Measurements from ENCODE around the gene ERC2. TPM values are rescaled to one million over a fixed set of nuclear protein-coding genes. Genes with fewer than 3 reads are reported as not detected.

ERC2 gene
- total RNA-seq, 3 donors from 2014 or later (not counting 1 experiment from before 2014, with no cell fraction given), result not detected

GRCh38 chr3:55818485-55818884 is 649.8 kb downstream of the ERC2 start:
- Histone ChIP-seq H3K36me3 (ENCODE audit: control insufficient read depth, insufficient read depth, low read length) (no peaks in the 10 kb centered on the region), H3K27ac (ENCODE audit: low read length) (no peak overlapping the region), H3K27me3 (ENCODE audit: control insufficient read depth, insufficient read depth, low read length) (no peaks in the 10 kb centered on the region), H3K9me3 (ENCODE audit: control insufficient read depth, insufficient read depth, low read length) (no peaks in the 10 kb centered on the region), H3K4me1 (ENCODE audit: control insufficient read depth, insufficient read depth, low read length) (no peaks in the 10 kb centered on the region), H3K4me3 (ENCODE audit: low read length) (no peak overlapping the region)
- H3K9me3 Mint-ChIP-seq, result peaks cover 0 to 4% of the 10 kb centered on the region in 2 donors
- WGBS (ENCODE audit: insufficient coverage), result 76% methylated on average over 2 of the region's 2 CpGs
- no peaks in the 10 kb centered on the region for H3K27me3 Mint-ChIP-seq (ENCODE audit: low read depth in 2 of 2)
- TF ChIP-seq CTCF (IDR thresholded peaks at IDR 0.05), result no peak
- no peaks in the 10 kb centered on the region for H3K4me1 Mint-ChIP-seq
- H3K27ac Mint-ChIP-seq, result no peak overlapping the region
- ATAC-seq (no peak), DNase-seq (no peak)
- intact Hi-C loops (cut with micrococcal nuclease), result no loop called here
- no peaks in the 10 kb centered on the region for H3K36me3 Mint-ChIP-seq
- H3K4me3 Mint-ChIP-seq, result no peak overlapping the region

DNA sequence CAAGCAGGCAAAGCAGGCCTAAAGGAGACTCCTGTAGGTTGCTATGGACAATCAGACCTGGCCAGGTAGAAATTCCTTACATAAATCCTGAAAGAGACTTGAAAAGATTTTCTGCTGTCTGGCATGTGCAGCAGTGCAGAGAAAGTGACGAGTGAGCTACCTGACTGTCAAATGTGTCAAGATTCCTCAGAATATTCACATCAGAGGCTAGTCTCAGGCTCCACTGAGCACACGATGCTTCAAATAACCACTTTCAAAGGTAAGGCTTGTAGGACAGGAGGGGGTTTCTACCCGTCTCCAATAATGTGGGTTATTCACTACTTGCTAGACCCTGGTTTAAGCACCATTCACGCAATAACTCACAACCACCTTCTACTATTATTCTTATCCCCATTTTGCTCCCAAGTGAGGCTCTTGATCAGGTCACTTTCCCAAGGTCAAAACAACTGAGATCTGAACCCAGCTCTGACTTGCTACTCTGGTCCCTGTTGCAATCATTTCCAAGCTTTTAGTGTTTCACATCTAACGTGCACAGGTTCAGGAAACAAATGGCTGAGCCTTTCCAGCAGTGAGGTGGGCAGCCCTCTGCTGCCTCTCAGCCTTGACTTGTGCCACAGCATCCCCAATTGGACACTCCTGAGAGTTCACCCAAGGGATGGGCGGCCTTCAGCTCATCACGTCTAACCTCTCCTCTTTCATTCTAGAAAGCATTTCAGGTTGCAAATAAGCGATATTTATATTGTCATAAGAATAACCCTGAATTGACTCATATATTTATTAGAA is 651.3 kb downstream of the ERC2 start:
- Histone ChIP-seq H3K9me3 (ENCODE audit: control insufficient read depth, insufficient read depth, low read length) (no peaks in the 10 kb centered on the region), H3K4me3 (ENCODE audit: low read length) (no peak overlapping the region), H3K27ac (ENCODE audit: low read length) (no peak overlapping the region), H3K27me3 (ENCODE audit: control insufficient read depth, insufficient read depth, low read length) (no peaks in the 10 kb centered on the region), H3K4me1 (ENCODE audit: control insufficient read depth, insufficient read depth, low read length) (no peaks in the 10 kb centered on the region), H3K36me3 (ENCODE audit: control insufficient read depth, insufficient read depth, low read length) (no peaks in the 10 kb centered on the region)
- TF ChIP-seq CTCF (IDR thresholded peaks at IDR 0.05), result no peak
- H3K36me3 Mint-ChIP-seq, result no peaks in the 10 kb centered on the region
- H3K27me3 Mint-ChIP-seq (ENCODE audit: low read depth in 2 of 2), result no peaks in the 10 kb centered on the region
- WGBS (ENCODE audit: insufficient coverage), result 83% methylated on average over 7 of the region's 8 CpGs
- intact Hi-C loops (cut with micrococcal nuclease), result no loop called here
- ATAC-seq (no peak), DNase-seq (no peak)
- no peaks in the 10 kb centered on the region for H3K4me1 Mint-ChIP-seq
- no peak overlapping the region for H3K27ac Mint-ChIP-seq
- peaks cover 0 to 4% of the 10 kb centered on the region in 2 donors for H3K9me3 Mint-ChIP-seq
- H3K4me3 Mint-ChIP-seq, result no peak overlapping the region

DNA sequence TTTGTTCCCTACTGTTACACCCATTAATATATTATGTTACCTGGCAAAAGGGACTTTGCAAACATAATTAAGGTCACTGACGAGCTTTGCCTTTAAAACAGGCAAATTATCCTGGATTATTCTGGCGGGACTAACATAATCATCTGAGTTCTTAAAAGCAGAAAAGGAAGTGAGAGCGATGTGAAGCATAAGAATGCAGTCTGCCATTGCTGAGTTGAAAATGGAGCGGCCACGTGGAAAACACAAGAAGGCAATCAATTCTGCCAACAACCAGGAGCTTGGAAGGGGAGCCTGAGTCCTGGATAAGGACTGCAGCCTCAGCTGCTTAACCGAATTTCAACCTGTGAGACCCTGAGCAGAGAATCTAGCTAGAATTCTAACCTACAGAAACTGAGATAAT is 653.0 kb downstream of the ERC2 start:
- H3K4me1 ChIP-seq (ENCODE audit: control insufficient read depth, insufficient read depth, low read length), result no peaks in the 10 kb centered on the region
- no peaks in the 10 kb centered on the region for H3K27me3 Mint-ChIP-seq (ENCODE audit: low read depth in 2 of 2)

More for the DNA sequence above, 653.0 kb downstream of the ERC2 start:
- Histone ChIP-seq H3K27me3 (ENCODE audit: control insufficient read depth, insufficient read depth, low read length) (no peaks in the 10 kb centered on the region), H3K9me3 (ENCODE audit: control insufficient read depth, insufficient read depth, low read length) (no peaks in the 10 kb centered on the region), H3K36me3 (ENCODE audit: control insufficient read depth, insufficient read depth, low read length) (no peaks in the 10 kb centered on the region), H3K4me3 (ENCODE audit: low read length) (no peak overlapping the region), H3K27ac (ENCODE audit: low read length) (no peak overlapping the region)
- Mint-ChIP-seq H3K4me1 (no peaks in the 10 kb centered on the region), H3K36me3 (no peaks in the 10 kb centered on the region), H3K4me3 (no peak overlapping the region), H3K27ac (no peak overlapping the region), H3K9me3 (peaks cover 0 to 4% of the 10 kb centered on the region in 2 donors)
- 89% methylated on average over 6 of the region's 6 CpGs for WGBS (ENCODE audit: insufficient coverage)
- ATAC-seq, result no peak
- intact Hi-C loops (cut with micrococcal nuclease), result no loop called here
- TF ChIP-seq CTCF (IDR thresholded peaks at IDR 0.05), result no peak
- DNase-seq, result no peak

All from natural killer cell (primary cell).